Suppressor macrophage treated with lipopolysaccharide for 1 hour (primary cell): Measurements from ENCODE around the gene PHACTR3.
"Not testable (repeated sequence)": the region's sequence is repeated elsewhere in the genome, so short reads cannot be mapped to it uniquely, and the experiment has no call there.

Experiments
- DNase-seq, 3 donors: peaks; one replicate each; pipeline ENCODE4 v3.0.0-alpha.2; 2020 to 2022

Gene PHACTR3

GRCh38 chr20:59890035-59890434 lies 285.7 kb downstream of the PHACTR3 start:
- DNase-seq, result not testable (repeated sequence)

GRCh38 chr20:59891581-59891980 lies 287.2 kb downstream of the PHACTR3 start:
- no peak for DNase-seq

DNA sequence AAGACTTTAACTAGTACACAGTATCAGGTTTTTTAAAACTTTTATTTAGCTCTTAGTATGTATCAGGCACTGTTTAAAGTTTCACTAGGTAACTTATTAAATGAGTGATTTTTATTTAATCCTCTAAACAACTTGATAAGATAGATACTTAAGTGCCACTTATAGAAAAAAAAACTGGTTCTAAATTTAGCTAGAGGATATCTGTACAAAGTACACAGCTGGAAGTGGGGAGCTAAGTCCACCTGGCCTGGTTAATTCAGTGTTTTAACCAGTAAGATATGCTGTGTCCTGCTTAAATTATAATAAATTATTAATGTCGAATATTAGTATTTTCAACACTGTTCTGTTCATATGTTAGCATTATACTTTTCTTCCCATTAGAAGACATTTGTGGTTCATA lies 291.6 kb downstream of the PHACTR3 start:
- no peak for DNase-seq
